Middle frontal gyrus (tissue), 1 donor: ENCODE measurements around the gene B3GAT1.

Experiments
- DNase-seq: peaks from one replicate; pipeline ENCODE4 v3.0.0-alpha.2; 2015; ENCODE audit warnings: low spot score; ENCODE audit errors: extremely low spot score

B3GAT1 gene

DNA sequence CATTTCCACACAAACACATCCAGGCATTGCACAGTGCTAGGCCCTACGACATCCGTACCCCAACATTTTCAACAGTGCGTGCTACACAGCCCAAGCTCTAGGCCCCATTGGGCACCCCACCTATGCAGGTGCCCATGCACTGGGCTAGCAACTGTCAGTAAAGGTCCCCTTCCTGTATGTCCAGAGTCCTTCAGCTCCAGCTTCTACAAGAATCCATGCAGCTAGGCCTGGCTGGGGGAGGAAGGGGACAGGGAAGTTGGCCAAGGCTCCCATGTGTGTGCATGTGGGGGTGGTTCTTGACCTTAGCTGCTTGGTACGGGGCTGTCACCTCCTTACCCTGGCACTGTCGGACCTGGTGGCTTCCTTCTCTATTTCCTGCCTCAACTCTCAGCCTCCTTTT, 1.3 kb downstream of the B3GAT1 start:
- DNase-seq, result no peak

DNA sequence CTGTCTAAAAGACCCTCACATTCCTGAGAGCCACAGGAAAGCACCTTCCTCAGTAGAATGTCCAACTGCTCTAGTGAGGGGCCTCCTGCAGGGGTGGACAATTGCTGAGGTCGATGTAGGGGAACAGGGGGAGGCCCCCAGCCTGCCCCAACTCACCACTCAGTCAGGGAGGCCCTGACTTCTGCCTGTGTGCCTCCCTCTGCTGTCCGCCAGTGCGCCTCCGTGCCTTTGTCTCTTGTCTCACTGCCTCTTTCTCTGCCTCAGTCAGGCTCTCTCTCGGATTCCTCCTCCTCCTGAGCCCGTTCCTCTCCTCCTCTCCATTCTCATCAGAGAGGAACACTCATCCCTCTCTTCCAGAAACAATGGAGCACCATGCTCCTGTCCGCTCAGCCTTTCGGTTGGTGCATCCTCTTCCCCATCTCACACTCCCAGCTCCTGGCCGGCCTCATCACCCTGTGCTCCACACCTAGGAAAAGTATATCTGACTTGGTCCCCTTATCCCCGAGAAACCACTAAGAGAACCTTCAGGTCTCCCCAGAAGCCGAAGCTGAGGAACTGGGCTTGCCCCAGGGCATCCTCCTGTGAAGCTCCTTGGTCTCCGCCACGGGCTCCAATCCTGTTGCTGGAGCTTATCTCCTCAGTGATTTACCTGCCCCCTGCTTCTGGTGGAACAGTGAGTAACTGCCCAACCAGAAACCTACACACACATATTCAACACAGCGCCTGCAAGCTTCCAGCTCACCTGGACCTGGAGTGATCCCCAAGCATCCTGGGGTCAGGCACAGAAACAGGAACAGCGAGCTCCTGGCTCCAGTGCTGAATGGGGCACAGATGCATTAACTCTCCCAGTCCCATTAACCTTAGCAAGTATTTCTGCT, 2.3 kb downstream of the B3GAT1 start:
- no peak for DNase-seq

DNA sequence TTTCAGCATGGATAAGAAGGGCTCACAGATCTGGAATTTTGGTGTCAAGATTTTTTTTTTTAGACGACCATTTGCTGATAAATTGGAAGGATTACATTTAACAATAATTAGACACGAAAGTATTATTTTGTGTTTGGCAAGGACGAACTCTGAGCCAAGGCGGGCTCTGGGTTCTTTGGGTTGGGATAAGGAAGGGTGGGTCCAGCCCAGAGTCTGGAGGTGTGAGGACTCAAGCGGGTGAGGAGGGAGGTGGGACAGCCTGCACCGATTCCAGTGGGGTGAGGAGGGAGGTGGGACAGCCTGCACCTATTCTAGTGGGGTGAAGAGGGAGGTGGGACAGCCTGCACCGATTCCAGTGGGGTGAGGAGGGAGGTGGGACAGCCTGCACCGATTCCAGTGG, 4.1 kb downstream of the B3GAT1 start:
- no peak for DNase-seq

DNA sequence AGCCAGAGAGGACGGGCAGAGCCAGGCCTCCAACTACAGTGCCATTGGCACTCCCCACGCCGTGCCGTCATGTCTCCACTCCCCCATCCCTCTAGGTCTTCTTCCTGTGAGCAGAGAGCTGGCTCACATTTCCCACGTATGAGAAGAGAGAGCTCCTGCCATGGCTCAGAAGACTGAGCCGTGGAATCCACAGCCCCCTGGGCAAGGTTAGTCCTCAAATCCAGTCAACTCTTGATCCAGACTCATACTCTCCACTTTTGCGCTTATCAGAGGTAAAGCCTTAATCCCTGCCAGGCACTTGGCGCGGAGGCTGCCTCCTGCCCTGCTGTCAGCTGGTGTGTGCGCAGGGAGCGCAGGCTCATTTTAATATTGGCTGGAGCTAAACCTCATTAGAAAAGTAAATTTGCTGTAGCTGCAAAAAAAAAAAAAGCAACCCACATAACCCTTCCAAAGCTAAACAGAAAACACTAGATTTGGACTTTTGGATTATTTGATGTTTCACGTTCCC, 4.7 kb downstream of the B3GAT1 start:
- DNase-seq, result no peak

DNA sequence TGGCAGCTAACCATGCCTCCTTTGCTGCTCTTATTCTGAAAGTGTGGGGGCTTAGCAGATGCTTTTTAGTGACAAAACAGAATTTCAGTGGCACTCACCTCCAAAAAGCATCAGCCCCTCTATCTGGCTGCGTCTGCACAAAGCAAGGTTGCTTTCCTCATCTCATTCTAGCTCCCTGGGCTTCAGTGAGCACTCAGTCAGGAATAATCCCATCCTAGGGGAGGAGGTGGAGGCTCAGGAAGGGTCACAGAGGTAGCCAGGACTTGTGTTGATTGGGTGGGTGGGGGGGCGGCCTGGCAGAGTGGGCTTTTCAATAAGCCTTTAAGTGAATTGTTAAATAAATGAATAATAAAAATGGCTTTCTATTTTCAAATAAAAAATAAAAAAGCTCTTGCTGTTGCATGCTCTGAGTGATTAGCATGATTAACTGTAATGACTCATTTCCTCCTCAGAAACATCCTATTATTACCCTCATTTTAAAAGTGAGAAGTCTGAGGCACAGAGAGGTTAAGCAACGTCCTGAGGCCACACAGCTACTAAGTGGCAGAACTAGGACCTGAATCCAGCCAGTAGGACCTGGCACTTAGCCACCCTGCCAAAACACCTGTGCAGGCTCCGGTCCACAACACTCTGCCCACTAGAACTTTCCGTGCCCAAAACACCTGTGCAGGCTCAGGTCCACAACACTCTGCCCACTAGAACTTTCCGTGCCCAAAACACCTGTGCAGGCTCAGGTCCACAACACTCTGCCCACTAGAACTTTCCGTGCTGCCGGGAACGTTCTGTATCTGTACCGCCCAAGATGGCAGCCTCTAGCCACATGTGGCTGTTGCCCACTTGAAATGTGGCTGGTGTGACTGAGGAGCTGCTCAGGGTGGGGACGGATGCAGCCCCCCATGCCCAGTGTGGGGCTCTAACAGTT, 5.5 kb downstream of the B3GAT1 start:
- no peak for DNase-seq

DNA sequence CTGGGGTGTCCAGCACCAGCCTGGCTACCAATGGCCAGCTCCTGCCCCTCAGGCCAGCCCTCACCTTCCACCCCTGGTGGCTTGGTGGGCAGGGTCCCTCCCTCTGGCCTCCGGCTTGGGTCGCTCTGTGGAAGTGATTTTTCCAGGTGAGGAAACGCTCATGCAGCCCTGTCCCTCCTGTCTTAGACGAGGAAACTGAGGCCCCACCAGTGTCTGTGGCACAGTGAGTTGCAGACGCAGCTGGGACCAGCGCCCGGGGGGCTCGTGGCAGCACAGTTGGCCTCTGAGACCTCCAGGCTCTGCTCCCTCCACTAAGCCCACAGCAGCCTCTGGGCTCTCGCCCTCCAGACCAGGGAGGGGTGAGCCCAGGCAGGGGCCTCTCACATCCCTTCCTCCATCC, 6.2 kb downstream of the B3GAT1 start:
- no peak for DNase-seq

DNA sequence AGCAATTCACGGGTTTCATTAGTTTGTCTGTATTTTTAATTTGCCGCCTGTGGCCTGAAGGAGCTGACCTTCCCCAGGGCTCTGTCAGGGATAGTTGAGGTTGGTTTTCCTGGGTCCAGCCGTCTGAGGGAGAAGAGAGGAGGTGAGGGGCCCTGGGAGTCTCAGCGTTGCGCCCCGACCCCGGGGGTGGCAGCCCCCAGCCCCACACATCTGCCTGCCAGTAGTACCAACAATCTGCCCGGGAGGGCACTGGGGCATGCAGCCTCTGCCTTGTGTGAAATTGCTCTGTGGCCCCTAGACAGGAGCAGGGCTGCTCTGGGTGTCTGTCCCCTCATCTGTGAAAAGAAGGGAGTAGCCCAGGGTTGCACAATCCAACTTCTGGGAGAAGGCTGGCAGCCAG, 6.6 kb downstream of the B3GAT1 start:
- DNase-seq, result no peak

DNA sequence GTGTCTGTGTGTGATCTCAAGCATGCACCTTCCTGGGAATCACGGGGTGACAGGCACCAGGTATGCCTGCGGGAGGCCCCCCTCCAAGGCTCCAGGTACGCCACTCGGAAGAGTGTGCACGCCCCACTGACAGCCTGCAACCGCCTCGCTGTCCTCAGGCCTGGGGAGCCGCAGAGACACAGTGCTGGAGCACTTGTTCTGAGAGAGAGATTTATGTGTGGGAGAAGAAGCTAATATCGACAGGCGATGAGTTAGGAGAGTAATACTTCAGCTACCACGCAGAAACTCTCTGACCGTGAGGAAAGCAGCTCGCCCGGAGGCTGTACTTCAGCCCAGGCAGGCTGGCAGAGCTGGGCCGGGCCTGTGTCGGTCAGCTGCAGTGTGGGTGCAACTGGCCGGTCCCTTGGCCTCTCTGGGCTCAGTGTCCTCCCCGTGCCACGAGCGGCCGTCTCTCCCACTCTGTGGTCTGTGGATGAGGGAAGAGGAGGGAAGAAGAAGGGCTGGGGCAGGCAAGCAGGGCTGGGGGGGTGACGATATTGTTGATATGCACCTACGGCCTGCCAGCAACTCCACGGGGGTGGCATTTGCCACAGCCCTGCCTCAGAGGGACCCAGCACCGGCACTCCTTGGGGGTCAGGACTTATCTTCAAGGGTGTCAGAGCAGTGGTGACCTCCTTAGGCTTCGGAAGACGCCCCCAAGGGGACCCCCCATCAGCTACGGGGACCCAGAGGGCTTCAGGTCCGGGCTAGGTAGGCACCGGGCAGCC, 7.3 kb downstream of the B3GAT1 start:
- no peak for DNase-seq

DNA sequence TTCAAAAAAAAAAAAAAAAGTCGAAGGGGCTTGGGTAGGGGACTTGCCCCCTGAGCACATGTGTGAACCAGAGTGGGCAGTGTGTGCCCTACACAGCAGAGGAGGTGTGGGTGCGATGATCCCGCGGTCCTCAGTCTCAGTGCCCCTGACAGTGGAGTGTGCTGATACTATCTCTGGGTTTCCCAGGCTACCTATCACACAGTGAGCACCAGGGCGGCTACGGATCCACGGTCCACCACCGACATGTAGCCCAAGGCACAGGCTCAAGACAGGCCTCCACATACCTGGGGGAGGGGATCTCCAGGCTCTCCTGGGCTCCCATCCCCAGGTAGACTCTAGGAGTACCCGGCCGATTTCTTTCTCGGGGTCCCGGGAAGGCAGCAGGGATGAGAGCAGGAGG, 9.1 kb downstream of the B3GAT1 start:
- no peak for DNase-seq

DNA sequence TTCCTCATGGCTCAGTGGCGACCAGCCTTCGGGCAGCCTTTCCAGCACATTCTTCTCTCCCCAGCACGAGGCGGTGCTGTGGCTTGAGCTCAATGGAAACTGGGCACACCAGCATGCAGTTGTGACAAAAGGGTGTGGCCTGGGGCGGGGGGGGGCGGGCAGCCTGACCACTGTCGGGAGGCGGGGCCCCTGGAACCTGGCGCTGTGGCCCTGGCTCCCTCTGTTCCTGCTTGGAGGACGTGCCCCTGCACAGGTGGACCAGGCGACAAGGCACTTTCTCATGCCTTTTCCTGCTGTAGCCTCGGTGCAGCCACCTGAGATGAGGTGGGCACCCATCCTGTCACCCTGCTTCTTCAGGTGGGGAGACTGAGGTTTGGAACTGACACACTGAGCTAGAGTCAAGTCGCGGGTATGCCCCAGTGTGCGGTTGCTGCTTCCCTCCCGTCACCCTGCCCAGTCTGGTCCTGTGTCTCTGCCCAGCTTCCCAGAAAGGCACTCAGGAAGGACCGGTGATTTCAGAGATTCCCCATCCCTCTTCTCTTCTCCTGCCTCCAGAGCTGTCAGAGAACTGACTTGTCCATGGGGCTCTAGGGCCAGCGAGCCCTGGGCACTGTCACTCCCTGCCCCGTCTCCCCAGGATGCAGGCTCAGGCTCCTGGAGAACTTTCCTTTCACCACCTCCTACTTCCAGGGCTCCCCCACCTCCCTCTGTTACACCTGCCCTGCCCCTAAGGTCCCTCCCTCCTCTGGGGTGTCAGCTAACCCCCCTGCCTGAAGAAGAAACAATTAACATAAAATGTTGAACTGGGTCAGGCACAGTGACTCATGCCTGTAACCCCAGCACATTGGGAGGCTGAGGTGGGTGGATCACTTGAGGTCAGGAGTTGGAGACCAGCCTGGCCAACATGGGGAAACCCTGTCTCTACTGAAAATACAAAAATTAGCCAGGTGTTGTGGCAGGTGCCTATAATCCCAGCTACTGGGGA, 9.9 kb downstream of the B3GAT1 start:
- DNase-seq, result no peak

DNA sequence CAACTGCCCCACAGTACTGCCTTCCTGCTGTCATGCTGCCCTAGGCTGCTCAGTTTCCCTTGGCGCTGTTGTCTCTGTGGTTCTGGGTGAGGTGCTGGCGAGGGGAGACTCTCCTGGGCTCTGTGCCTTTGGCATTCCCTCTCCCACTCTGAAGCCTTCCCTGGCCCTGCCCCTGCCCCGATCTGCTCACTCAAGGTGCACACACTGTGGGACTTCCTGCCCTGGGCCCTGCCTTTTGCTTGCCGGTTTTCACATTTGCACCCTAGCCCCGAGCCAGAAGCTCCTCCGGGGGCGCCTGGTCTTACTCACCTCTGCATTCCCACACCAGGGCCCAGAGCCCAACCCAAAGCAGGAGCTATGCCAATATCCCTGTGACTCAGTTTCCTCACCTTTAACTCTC, 12.0 kb downstream of the B3GAT1 start:
- no peak for DNase-seq

DNA sequence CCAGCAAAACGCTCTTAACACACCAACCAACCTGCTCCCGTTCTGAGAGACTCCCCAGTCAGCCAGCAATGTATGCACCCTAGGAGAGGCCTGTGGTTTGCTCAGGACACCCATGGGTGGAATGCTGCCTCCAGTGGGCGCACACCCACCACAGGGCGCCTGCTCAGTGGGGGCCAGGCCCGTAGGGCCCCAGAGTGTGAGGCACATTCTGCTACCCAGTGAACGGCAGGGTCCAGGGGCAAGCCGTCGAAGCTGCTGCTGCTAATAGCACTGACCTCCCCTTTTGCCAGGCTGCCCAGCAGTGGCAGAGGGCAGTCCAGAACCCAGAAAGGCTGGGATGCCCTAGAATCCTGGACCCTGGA, 12.8 kb downstream of the B3GAT1 start:
- no peak for DNase-seq

DNA sequence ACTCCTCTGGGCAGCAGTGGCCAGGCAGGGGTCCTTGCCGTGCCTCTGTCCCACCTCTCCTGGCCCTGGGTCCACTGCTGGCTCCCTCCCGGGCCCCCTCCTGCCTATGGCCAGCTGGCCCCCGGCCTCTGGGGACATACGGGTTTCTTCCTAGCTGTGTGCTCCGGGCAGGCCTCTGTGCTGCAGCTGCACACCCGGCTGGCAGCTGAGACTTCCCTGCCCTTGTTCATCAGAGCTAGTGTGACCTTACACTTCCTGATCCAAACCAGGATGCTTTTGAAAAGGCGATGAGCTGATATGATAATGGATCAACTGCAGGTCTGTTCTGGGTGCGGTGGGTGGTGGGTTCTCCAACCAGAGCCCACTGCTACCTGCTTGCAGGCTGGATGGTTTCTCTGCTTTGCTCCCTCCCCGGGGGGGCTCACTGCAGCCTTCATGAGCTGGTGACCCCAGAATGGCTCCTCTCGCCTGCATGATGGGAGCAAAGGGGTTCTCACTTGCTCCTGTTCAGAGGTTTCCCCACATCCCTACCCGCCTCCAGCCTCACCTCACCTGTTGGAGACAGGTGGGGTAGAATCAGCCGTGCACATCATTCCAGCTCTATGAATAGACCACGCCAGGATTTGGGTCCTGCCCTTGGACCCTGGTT, 13.3 kb downstream of the B3GAT1 start:
- no peak for DNase-seq

DNA sequence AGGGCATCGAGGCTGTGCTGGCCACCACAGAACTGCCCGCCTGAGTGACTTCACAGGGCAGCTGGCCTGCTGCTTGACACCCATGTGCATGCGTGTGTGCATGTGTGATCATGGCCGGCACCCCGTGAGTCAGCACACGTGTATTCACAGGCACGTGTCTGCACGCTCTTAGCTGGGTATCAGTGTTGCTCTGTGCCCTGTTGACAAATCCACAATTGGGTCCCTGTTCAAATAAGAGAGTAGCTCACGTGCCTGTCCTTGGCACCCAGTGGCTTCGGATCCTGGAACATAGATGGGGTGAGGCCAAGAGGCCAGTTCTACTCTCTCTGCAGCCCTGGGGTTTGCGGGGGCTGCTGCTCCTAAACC, 14.0 kb downstream of the B3GAT1 start:
- no peak for DNase-seq

DNA sequence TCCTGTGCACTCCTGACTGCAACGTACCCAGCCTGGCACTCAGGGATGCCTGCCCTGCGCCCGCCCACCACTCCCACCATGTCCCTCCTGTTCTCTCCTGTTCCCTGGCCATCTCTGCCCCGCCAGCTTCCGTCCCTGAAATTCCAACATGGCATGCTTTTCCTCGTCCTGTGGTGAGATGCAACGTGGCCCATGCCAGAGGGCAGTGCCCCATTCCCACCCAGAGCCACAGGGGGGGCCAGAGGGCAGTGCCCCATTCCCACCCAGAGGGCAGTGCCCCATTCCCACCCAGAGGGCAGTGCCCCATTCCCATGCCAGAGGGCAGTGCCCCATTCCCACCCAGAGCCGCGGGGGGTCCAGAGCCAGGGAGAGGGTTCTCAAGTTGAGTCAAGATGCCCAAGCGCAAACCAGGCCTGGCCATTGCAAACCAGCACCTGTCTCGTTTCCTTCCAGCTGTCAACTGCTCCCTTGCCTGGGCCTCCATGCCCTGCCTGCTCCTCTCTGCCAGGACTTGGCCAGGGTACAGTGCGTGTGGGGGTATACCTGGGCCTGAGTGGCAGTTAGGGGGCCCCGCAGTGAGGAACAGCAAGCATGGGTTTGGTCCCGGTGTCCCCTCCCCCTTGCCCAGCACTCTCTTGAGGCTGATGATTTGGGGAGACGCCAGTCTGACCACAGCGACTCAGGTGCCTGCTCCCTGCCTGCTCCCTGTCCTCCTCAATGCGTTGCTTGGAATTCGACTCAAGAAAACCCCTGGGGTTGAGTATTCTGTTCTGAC, 14.6 kb downstream of the B3GAT1 start:
- DNase-seq, result no peak

DNA sequence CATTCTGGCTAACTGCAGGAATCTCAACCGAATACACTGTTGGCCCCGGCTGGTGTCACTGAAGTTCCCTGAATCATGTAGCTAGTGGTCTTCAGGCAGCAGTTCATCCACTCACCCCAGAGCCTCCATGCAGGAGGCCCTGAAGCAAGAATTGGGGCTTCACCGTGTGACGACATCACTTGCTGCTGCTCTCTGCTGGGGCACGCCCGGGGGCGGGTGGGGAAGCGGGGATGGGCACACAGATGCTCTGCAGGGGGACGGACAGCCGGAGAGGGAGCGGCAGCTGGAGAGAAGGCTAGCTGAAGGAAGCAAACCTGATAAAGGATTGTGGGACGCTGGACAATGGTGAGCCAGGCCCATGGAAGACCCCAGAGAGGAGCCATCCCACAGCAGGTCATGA, 17.0 kb downstream of the B3GAT1 start:
- no peak for DNase-seq

DNA sequence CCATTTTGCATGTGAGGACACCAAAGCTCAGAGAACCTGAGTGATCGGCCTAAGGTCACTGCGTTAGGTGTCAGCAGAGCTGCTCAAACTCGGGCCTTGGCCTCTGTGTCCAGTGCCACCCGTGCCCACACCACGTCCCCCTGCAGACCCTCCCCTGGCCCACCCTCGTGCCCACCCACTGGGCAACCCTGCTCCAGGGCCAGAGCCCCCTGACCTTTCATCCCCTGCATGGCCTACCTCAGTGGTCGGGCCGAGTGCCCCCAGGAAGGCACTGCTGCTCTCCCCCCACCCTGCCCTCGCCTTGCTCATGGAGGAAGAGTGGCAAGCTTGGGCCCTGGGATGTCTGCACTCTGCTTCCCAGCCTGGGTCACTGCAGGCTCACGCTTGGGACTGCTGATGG, 17.7 kb downstream of the B3GAT1 start:
- no peak for DNase-seq

DNA sequence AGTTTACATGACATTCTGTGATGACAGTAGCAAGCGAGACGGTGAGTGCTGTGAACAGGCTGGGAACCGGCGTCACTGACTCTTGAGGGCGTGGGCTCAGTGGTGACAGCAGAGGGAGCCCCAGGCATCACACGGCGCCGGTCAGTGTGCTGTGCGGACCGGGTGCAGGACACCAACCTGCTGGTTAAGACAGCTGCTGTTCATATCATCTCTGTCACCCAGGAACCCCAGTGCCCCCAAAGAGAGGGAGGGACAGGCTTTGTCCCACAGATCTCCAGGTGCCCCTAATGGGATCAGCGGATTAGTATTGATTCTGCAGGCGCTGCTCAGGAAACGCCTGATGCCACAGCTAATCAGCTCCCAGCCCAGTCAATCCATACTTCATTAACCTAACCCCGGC, 18.4 kb downstream of the B3GAT1 start:
- DNase-seq, result no peak

DNA sequence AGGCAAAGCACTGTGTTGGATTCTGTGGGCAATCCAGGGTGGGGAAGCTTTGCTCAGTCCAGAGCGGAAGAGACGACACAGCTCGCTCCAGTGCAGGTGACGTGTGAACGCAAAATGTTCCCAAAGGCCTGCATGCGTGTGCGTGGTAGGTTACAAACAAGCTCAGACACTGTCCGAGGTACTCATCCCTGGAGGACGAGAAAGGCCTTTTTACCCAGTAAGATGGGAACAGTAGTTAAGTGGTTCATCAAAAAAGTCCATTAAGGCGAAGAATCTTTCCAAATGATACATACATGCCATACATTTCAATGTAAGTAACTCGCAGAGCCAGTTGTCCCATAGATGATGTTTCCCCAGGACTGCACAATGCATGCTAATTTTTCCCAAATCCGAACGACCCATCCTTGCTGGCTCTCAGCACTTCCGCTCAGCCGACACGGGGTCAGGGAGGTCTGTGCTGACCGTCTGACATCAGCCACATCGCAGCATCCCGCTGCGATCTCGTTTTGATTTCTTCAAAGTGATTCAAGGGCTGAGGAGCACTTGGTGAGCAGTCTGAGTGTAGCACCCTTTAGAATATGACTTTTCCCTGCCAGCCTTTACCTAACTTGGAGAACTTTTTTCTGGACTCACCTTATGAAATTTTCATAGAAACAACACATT, 19.0 kb downstream of the B3GAT1 start:
- DNase-seq, result no peak
